Inflammatory macrophage treated with lipopolysaccharide for 1 hour (primary cell): ENCODE measurements around the gene USP40.

Source experiments
- DNase-seq, 2 donors: peaks; one replicate each; pipeline ENCODE4 v3.0.0-alpha.2; 2020 to 2022

USP40 gene

DNA sequence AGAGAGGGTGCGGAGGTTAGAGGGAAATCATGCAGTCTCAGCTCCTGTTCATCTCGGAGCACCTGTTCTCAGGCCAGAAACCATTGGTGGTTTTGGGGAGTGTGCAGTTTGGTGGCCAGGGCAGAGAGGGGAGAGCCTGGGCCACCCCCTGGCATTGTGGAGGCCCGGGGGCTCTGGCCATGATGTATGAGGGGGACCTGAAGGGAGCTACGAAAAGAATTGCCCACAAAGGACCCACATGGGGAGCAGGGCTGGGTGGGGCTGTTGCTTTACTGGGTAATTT, 124.6 kb downstream of the USP40 start:
- no peak for DNase-seq

DNA sequence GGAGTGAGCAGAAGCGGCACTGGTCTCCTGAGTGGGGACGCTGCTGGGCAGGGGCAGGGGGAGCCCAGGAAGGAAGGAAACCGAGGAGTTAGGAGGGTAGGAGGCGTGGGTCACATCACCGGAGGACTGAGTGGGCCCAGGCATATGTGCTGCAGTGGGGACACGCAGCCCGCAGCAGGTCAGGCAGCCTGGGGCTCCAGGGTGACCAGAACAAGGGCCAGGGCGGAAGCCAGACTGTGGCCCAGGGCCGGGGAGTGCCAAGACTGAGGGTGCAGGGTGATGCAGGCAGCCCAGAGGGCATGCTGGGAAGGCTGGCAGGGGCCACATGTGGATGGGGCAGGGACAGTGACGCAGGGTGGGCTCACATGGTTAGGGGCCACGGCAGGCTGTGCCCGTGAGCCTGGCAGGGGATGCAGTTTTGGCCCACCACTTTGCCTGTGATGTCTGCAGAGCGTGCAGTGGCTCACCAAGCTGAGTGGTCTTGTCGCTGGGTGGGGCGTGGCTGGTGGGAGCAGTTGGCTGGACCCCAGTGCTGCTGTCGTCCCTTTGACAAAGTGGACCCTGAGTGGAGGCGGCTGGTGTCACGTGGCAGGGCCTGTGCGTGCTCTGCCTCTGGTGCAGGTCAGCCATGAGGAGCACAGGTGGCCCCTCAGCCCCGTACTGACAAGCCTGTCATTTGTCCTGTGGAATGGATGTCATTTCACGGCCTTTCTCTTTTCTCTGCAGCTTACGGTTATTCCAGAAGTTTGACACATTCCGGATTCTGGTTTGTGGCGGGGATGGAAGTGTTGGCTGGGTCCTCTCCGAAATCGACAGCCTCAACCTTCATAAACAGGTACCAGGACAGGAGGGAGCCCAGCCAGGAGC, 125.2 kb downstream of the USP40 start:
- DNase-seq, result no peak

- no peak for DNase-seq
These were observed 125.9 kb downstream of the USP40 start for GRCh38 chr2:233440714-233441113.

DNA sequence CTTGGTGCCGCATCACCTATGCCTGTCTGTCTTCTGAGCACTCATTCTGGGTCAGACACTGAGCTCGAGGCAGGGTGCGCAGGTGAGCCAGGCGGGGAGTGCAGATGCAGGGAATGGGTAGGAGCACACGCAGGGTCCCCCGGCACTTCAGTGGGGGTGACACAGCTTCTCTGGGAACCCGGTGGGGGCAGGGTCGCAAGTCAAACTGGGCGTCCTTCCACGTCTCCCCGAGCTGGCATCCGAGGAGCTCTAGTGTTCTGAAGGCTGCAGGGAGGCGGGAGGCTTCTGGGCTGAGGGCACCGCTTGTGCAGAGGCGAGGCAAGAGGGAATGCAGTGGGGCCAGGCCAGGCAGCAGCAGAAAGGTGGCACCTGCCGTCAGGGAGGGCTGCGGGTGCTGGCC, 126.3 kb downstream of the USP40 start:
- no peak for DNase-seq

GRCh38 chr2:233439191-233439590, 127.4 kb downstream of the USP40 start:
- peak in 1 of 2 donors; percentile 9 for DNase-seq

GRCh38 chr2:233438573-233439147, 127.9 kb downstream of the USP40 start:
- no peak for DNase-seq

DNA sequence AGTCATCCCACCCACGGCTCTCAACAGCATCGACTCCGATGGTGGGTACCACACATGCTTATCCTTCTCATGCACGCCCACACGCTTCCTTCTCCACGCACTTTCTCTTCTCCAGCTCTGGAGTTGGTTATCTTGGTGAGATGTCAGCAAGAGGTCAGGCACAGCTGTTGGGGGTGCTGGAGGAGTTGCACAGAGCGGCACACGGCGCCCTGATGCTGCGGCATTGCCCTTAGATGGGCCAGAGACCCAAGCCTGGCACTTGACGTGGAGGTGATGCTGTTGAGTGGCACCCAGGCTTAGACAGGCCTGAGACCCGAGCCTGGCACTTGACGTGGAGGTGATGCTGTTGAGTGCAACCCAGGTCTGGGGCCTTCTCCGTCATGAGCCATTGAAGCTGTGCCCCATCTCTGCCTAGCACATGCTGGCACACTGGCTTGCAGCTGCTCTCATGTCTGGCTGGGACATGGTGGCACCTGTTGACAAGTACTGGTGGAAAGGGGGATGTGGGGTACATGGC, 129.1 kb downstream of the USP40 start:
- DNase-seq, result no peak

- DNase-seq, result no peak
These were observed 129.7 kb downstream of the USP40 start for GRCh38 chr2:233436691-233437438.

- no peak for DNase-seq
These were observed 130.4 kb downstream of the USP40 start for GRCh38 chr2:233436191-233436581.

DNA sequence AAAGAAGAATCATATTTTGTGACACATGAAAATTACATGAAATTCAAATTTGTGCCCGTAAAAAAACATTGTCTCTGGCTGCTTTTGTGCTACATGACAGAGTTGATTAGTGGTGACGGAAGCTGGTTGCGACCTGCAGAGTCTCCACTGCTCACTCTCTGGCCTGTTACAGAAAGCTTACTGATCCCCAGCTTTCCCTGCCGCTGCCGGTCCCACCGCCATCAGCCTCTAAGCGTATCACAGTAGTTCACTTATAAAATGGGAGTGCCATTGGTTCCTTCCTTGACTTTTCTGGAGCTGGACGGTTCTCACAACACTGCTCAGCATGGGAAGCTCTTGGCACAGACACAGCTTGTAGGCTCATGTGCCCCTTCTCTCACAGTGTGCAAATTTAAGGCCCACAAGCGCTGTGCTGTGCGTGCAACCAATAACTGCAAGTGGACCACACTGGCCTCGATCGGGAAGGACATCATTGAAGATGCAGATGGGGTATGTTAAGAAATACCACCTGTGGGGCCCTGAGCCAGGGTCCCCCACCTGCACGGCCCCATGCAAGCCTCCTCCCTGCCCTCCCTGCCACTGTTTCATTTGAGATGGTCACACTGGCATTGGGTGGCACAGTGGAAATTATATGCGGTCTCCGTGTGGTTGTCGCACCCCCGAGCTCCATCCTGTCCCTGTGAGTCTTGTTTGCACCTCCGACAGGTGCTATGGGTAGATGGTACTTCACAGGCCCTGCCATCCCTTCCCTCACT, 131.0 kb downstream of the USP40 start:
- no peak for DNase-seq

DNA sequence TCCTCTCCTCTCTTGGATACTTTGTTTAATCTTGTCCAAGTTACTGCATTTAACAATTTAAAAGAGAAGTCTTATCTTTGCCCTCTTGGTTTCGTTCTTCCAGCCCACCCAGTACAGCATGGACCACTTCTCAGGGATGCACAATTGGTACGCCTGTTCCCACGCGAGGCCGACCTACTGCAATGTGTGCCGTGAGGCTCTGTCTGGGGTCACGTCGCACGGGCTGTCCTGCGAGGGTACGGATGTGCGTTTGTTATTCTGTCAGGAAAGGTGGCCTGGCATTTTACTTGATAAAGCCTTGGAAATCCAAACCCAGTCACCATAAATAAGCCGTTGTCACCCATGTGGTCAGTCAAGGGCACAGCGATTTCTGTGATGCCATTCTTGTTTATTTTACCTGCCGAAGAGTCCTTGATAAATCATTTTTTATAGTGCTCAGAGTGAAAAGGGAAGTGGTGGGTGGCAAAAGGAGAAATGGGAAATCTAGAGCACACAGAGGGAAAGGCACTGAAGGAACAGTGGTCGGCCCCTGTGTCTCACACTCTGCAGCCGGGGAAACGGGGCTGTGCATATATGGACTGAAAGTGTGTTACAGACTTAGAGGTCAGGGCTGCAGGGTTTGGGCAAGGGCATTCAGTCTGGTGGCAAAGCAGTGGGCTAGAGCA, 131.8 kb downstream of the USP40 start:
- DNase-seq, result peak; percentile 12

GRCh38 chr2:233433794-233434193, 132.8 kb downstream of the USP40 start:
- DNase-seq, result no peak

GRCh38 chr2:233433029-233433428, 133.6 kb downstream of the USP40 start:
- no peak for DNase-seq

- no peak for DNase-seq
These were observed 135.9 kb downstream of the USP40 start for GRCh38 chr2:233430651-233431050.

DNA sequence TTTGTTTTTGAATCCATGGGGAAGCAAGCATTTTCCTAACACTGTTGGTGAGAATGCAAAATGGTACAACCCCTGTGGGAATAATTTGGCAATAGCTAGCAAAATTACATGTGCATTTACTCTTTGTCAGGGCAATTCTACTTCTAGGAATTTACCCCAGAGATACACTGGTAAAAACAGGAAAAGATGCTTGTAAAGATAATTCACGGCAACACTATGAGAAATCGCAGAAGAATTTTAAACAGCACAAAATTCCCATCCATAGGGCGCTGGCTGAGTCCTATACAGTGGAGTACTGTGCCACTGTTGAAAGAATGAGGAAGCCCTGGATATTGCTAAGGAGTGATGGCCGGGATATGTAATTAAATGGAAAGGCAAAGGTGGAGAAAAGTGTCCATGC, 136.5 kb downstream of the USP40 start:
- DNase-seq, result no peak

GRCh38 chr2:233429175-233429897, 137.2 kb downstream of the USP40 start:
- DNase-seq, result no peak

GRCh38 chr2:233428438-233428837, 138.1 kb downstream of the USP40 start:
- DNase-seq, result no peak

DNA sequence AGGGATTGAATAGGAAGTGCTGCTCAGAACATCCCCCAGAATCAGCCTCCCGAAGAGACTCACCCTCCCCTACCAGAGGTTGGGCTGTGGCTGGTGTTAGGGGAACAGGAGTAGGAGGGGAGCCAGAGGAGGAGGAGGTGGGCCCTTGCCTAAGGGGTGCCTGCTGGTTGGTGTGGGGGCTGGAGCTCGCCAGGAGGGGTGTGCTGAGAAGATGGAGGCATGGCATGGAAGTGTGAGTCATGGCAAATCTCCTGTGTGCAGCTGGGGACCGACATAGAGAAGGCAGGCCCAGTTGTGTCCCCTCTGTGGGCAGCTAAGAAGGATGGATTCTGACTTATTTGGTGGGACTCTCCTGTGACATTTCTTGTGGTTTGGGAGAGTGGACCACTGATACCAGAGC, 138.6 kb downstream of the USP40 start:
- DNase-seq, result no peak

- peak; percentile 35 to 43 for DNase-seq
These were observed 139.8 kb downstream of the USP40 start for GRCh38 chr2:233426619-233427342.
